ENCODE measurements around the gene ZSWIM6. TPM values are rescaled to one million over a fixed set of nuclear protein-coding genes. Genes with fewer than 3 reads are reported as not detected.

ZSWIM6 gene
- polyA plus RNA-seq, 6 donors from 2014 or later: 0.65 to 1.5 (median 1.4) TPM

DNA sequence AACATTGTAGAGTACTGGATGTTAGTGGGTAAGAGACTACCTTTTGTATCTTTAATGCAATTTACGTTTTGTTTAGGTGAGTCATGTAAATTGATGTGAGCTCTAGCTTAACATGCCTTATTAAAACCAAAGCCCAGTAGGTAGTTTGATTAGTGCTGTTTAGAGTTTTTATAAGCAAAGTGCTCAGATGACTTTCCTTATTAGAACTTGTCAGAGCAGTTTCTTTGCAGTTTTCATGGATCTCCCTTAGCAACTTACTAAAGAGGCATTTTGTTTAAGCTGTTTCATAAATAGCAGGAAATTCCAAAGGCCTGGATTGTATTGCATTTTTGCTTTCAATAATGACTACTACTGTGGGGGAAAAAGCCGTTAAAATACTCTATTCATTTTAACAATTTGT, 14.5 kb downstream of the ZSWIM6 start:
- Mint-ChIP-seq H3K4me1 (peaks cover 38 to 62% (median 50%) of the 10 kb centered on the region in 3 donors), H3K27me3 (no peaks in the 10 kb centered on the region), H3K9me3 (no peaks in the 10 kb centered on the region), H3K4me3 (no peak overlapping the region), H3K36me3 (no peaks in the 10 kb centered on the region), H3K27ac (no peak overlapping the region)
- DNase-seq: no peak
- ATAC-seq (ENCODE audit: low read depth in 2 of 2): no peak

- no peaks in the 10 kb centered on the region for H3K36me3 Mint-ChIP-seq
- DNase-seq: no peak
- peaks cover 43 to 68% (median 51%) of the 10 kb centered on the region in 3 donors for H3K4me1 Mint-ChIP-seq
- H3K27ac Mint-ChIP-seq: peak overlapping the region in 1 of 6 donors; percentile 65
- H3K27me3 Mint-ChIP-seq: no peaks in the 10 kb centered on the region
- ATAC-seq (ENCODE audit: low read depth in 2 of 2): no peak
- H3K4me3 Mint-ChIP-seq: peak overlapping the region in 1 of 8 donors; percentile 4
- no peaks in the 10 kb centered on the region for H3K9me3 Mint-ChIP-seq
Observed at GRCh38 chr5:61347080-61347479, 15.0 kb downstream of the ZSWIM6 start.

DNA sequence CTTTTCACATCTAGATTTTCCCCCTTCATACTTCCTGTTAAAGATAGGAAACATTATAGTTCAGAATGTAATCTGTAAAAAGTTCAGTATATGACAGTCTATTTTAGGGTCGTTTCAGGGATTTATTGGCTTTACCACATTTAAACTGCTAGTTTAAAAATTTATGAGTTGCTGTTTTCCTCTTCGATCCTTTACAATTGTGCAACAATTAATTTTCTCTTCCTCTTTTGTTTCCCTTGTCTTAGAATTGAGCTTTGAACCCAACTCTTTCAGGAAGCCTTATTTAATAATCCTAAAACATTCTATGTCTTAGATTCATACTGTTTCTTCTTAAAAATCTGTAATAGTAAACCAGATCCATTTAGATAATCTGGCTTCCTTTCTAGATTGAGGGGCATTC, 16.4 kb downstream of the ZSWIM6 start:
- H3K4me1 Mint-ChIP-seq: peaks cover 49 to 75% (median 60%) of the 10 kb centered on the region in 3 donors
- H3K4me3 Mint-ChIP-seq: peak overlapping the region in 1 of 8 donors; percentile 49
- no peak for DNase-seq
- no peak overlapping the region for H3K27ac Mint-ChIP-seq
- no peak for ATAC-seq (ENCODE audit: low read depth in 2 of 2)
- no peaks in the 10 kb centered on the region for H3K36me3 Mint-ChIP-seq
- H3K9me3 Mint-ChIP-seq: no peaks in the 10 kb centered on the region
- H3K27me3 Mint-ChIP-seq: no peaks in the 10 kb centered on the region

DNA sequence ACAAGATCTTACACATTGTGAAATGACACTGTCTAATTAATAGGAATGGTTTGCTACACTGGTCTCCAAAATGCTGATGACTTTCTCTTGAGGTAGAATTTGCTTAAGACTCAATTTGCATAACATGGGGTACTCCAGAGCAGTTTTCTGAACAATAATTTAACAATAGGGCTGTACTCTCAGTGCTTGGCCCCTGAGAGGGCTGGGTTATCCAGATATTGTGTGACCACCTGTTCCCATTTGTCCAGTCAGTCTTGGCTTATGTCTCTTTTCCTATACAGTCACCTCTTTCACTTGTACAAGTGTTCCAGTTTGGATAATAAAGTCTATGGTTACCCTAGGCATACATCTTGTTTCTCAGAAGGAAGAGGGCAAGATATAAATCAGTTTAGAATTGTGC, 17.9 kb downstream of the ZSWIM6 start:
- peaks cover 48 to 72% (median 53%) of the 10 kb centered on the region in 3 donors for H3K4me1 Mint-ChIP-seq
- ATAC-seq (ENCODE audit: low read depth in 2 of 2): no peak

GRCh38 chr5:61350535-61350934, 18.5 kb downstream of the ZSWIM6 start:
- Mint-ChIP-seq H3K9me3 (no peaks in the 10 kb centered on the region), H3K36me3 (no peaks in the 10 kb centered on the region), H3K4me3 (no peak overlapping the region), H3K27me3 (no peaks in the 10 kb centered on the region), H3K4me1 (peaks cover 46 to 67% (median 50%) of the 10 kb centered on the region in 3 donors), H3K27ac (no peak overlapping the region)
- no peak for DNase-seq
- ATAC-seq (ENCODE audit: low read depth in 2 of 2): no peak

More for the DNA sequence above, 17.9 kb downstream of the ZSWIM6 start:
- Mint-ChIP-seq H3K27ac (no peak overlapping the region), H3K4me3 (no peak overlapping the region), H3K27me3 (no peaks in the 10 kb centered on the region), H3K9me3 (no peaks in the 10 kb centered on the region), H3K36me3 (no peaks in the 10 kb centered on the region)
- no peak for DNase-seq

GRCh38 chr5:61351733-61352132, 19.7 kb downstream of the ZSWIM6 start:
- Mint-ChIP-seq H3K27ac (no peak overlapping the region), H3K36me3 (no peaks in the 10 kb centered on the region), H3K9me3 (peaks cover 0 to 3% (median under 1%) of the 10 kb centered on the region in 7 donors), H3K4me3 (no peak overlapping the region), H3K27me3 (no peaks in the 10 kb centered on the region), H3K4me1 (peaks cover 45 to 67% (median 45%) of the 10 kb centered on the region in 3 donors)
- ATAC-seq (ENCODE audit: low read depth in 2 of 2) (no peak), DNase-seq (no peak)

GRCh38 chr5:61352180-61352579, 20.1 kb downstream of the ZSWIM6 start:
- Mint-ChIP-seq H3K4me3 (no peak overlapping the region), H3K27ac (no peak overlapping the region), H3K36me3 (no peaks in the 10 kb centered on the region), H3K9me3 (peaks cover 0 to 8% (median 5%) of the 10 kb centered on the region in 7 donors), H3K27me3 (no peaks in the 10 kb centered on the region), H3K4me1 (peaks cover 41 to 64% (median 44%) of the 10 kb centered on the region in 3 donors)
- ATAC-seq (ENCODE audit: low read depth in 2 of 2) (no peak), DNase-seq (no peak)

- H3K4me3 Mint-ChIP-seq: no peak overlapping the region
- no peaks in the 10 kb centered on the region for H3K27me3 Mint-ChIP-seq
- no peak for DNase-seq
- peaks cover 0 to 1% of the 10 kb centered on the region in 2 donors for H3K36me3 Mint-ChIP-seq
- H3K4me1 Mint-ChIP-seq: peaks cover 37 to 59% (median 39%) of the 10 kb centered on the region in 3 donors
- no peak for ATAC-seq (ENCODE audit: low read depth in 2 of 2)
- peaks cover 0 to 10% (median 6%) of the 10 kb centered on the region in 7 donors for H3K9me3 Mint-ChIP-seq
- peak overlapping the region in 1 of 6 donors; percentile 29 for H3K27ac Mint-ChIP-seq
Observed at GRCh38 chr5:61352612-61353156, 20.6 kb downstream of the ZSWIM6 start.

GRCh38 chr5:61353293-61353692, 21.2 kb downstream of the ZSWIM6 start:
- H3K27ac Mint-ChIP-seq: peak overlapping the region in 1 of 6 donors; percentile 30

GRCh38 chr5:61354199-61354598, 22.1 kb downstream of the ZSWIM6 start:
- H3K9me3 Mint-ChIP-seq: peaks cover 3 to 15% (median 9%) of the 10 kb centered on the region in 7 donors
- no peak for DNase-seq
- peaks cover 4 to 8% of the 10 kb centered on the region in 2 donors for H3K36me3 Mint-ChIP-seq
- H3K27me3 Mint-ChIP-seq: no peaks in the 10 kb centered on the region
- peaks cover 33 to 55% (median 37%) of the 10 kb centered on the region in 3 donors for H3K4me1 Mint-ChIP-seq
- no peak overlapping the region for H3K27ac Mint-ChIP-seq
- H3K4me3 Mint-ChIP-seq: no peak overlapping the region
- ATAC-seq (ENCODE audit: low read depth in 2 of 2): no peak

More at GRCh38 chr5:61353293-61353692, 21.2 kb downstream of the ZSWIM6 start:
- peaks cover 3 to 15% (median 9%) of the 10 kb centered on the region in 7 donors for H3K9me3 Mint-ChIP-seq
- ATAC-seq (ENCODE audit: low read depth in 2 of 2) (no peak), DNase-seq (no peak)
- no peak overlapping the region for H3K4me3 Mint-ChIP-seq
- H3K27me3 Mint-ChIP-seq: no peaks in the 10 kb centered on the region
- H3K36me3 Mint-ChIP-seq: peaks cover 4 to 8% of the 10 kb centered on the region in 2 donors
- peaks cover 35 to 59% (median 41%) of the 10 kb centered on the region in 3 donors for H3K4me1 Mint-ChIP-seq

- Mint-ChIP-seq H3K27me3 (no peaks in the 10 kb centered on the region), H3K4me1 (peaks cover 38 to 54% (median 41%) of the 10 kb centered on the region in 3 donors), H3K27ac (no peak overlapping the region), H3K9me3 (peaks cover 3 to 15% (median 9%) of the 10 kb centered on the region in 7 donors), H3K36me3 (peaks cover 4 to 12% of the 10 kb centered on the region in 2 donors), H3K4me3 (no peak overlapping the region)
- no peak for ATAC-seq (ENCODE audit: low read depth in 2 of 2)
- DNase-seq: no peak
Observed at GRCh38 chr5:61357745-61358144, 25.7 kb downstream of the ZSWIM6 start.

- H3K27me3 Mint-ChIP-seq: no peaks in the 10 kb centered on the region
- H3K4me1 Mint-ChIP-seq: peaks cover 48 to 66% (median 64%) of the 10 kb centered on the region in 3 donors
- no peak overlapping the region for H3K4me3 Mint-ChIP-seq
- H3K36me3 Mint-ChIP-seq: peaks cover 2 to 11% of the 10 kb centered on the region in 2 donors
- ATAC-seq (ENCODE audit: low read depth in 2 of 2) (peak in 1 of 2 donors; percentile 28), DNase-seq (no peak)
- H3K9me3 Mint-ChIP-seq: peaks cover 0 to 3% (median 2%) of the 10 kb centered on the region in 7 donors
- peak overlapping the region in 3 of 6 donors; percentile 5 to 27 (median 21) for H3K27ac Mint-ChIP-seq
Observed at GRCh38 chr5:61362796-61363368, 30.8 kb downstream of the ZSWIM6 start.

- no peak for ATAC-seq (ENCODE audit: low read depth in 2 of 2)
- Mint-ChIP-seq H3K4me1 (peaks cover 46 to 63% (median 62%) of the 10 kb centered on the region in 3 donors), H3K27me3 (no peaks in the 10 kb centered on the region), H3K27ac (peak overlapping the region in 2 of 6 donors; percentile 43 to 52), H3K4me3 (no peak overlapping the region), H3K9me3 (no peaks in the 10 kb centered on the region), H3K36me3 (peaks cover 0 to 6% of the 10 kb centered on the region in 2 donors)
- DNase-seq: no peak
Observed at GRCh38 chr5:61363401-61364114, 31.5 kb downstream of the ZSWIM6 start.
